Liver (tissue), 3 donors: ENCODE data around the gene RASA4B.

Experiments
- EGR1 ChIP-seq, 2 donors: IDR thresholded peaks; 2 replicates each; pipeline ENCODE4 v1.6.1; 2016 to 2018; ENCODE audit warnings: antibody characterized with exemption in 2 of 2, low read depth in 2 of 2
- FOXA1 ChIP-seq: IDR thresholded peaks from 2 replicates; pipeline ENCODE4 v1.6.1; 2016; ENCODE audit warnings: antibody characterized with exemption
- GABPA ChIP-seq, 2 donors: IDR thresholded peaks in 1 of 2; conservative IDR thresholded peaks in 1 of 2; 2 replicates each; pipeline ENCODE4 v1.6.1; 2016; ENCODE audit warnings: antibody characterized with exemption in 2 of 2, mild to moderate bottlenecking in 1 of 2, moderate library complexity in 1 of 2
- JUND ChIP-seq, 2 donors: IDR thresholded peaks; 2 replicates each; pipeline ENCODE4 v1.6.1; 2016; ENCODE audit warnings: antibody characterized with exemption in 2 of 2
- RAD21 ChIP-seq, 2 donors: IDR thresholded peaks; 2 replicates each; pipeline ENCODE4 v1.6.1; 2016; ENCODE audit warnings: antibody characterized with exemption in 2 of 2, mild to moderate bottlenecking in 2 of 2
- RXRA ChIP-seq, 2 donors: IDR thresholded peaks; 2 replicates each; pipeline ENCODE4 v1.6.1; 2017 to 2018; ENCODE audit warnings: antibody characterized with exemption in 2 of 2, mild to moderate bottlenecking in 1 of 2
- SP1 ChIP-seq: IDR thresholded peaks from 2 replicates; pipeline ENCODE4 v1.6.1; 2018; ENCODE audit warnings: antibody characterized with exemption, mild to moderate bottlenecking
- TAF1 ChIP-seq: conservative IDR thresholded peaks from 2 replicates; pipeline ENCODE4 v1.6.1; 2016; ENCODE audit warnings: antibody characterized with exemption, mild to moderate bottlenecking
- TF ChIP-seq, protein P1 (sequence below): IDR thresholded peaks from 2 replicates; pipeline ENCODE4 v1.6.1; 2016; ENCODE audit warnings: antibody characterized with exemption, mild to moderate bottlenecking
- TF ChIP-seq, protein P2 (sequence below): fragments of 150-350 bp; IDR thresholded peaks from 2 replicates; pipeline ENCODE4 v1.5.1; 2017; ENCODE audit warnings: improper control_type of control experiment, low read depth, low read length; ENCODE audit not compliant: missing input control
- TF ChIP-seq, protein P3 (sequence below): IDR thresholded peaks from 2 replicates; pipeline ENCODE4 v1.6.1; 2016; ENCODE audit warnings: antibody characterized with exemption
- TF ChIP-seq, protein P4 (sequence below): IDR thresholded peaks from 2 replicates; pipeline ENCODE4 v1.6.1; 2016; ENCODE audit warnings: antibody characterized with exemption
- TF ChIP-seq, protein P5 (sequence below): IDR thresholded peaks from 2 replicates; pipeline ENCODE4 v1.6.1; 2016; ENCODE audit warnings: antibody characterized with exemption
- donor health status: healthy.
- donor health status: healthy.

DNA sequence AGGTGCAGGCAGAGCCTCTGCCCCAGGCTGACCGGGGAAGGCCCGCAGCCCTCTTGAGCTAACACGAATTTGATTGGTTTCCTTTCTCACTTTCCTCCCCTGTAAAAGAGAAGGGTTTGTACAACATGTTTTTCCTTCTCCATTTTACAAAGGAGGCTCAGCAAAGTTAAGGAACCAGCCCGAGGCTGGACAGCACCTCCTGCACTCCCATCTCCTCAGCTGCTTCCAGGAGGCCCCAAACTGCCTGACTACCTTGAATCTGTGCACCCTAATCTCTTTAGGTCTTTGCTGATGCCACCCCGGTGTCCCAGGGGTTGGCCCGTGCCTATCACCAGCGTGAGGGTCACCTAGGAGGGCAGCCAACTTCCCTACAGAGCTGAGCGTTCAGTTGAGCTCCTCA lies 57.1 kb downstream of the RASA4B start:
- TF ChIP-seq RXRA (IDR thresholded peaks at IDR 0.05), result no peak
- TF ChIP-seq, protein P1, sequence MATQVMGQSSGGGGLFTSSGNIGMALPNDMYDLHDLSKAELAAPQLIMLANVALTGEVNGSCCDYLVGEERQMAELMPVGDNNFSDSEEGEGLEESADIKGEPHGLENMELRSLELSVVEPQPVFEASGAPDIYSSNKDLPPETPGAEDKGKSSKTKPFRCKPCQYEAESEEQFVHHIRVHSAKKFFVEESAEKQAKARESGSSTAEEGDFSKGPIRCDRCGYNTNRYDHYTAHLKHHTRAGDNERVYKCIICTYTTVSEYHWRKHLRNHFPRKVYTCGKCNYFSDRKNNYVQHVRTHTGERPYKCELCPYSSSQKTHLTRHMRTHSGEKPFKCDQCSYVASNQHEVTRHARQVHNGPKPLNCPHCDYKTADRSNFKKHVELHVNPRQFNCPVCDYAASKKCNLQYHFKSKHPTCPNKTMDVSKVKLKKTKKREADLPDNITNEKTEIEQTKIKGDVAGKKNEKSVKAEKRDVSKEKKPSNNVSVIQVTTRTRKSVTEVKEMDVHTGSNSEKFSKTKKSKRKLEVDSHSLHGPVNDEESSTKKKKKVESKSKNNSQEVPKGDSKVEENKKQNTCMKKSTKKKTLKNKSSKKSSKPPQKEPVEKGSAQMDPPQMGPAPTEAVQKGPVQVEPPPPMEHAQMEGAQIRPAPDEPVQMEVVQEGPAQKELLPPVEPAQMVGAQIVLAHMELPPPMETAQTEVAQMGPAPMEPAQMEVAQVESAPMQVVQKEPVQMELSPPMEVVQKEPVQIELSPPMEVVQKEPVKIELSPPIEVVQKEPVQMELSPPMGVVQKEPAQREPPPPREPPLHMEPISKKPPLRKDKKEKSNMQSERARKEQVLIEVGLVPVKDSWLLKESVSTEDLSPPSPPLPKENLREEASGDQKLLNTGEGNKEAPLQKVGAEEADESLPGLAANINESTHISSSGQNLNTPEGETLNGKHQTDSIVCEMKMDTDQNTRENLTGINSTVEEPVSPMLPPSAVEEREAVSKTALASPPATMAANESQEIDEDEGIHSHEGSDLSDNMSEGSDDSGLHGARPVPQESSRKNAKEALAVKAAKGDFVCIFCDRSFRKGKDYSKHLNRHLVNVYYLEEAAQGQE, result no peak
- TF ChIP-seq, protein P2, sequence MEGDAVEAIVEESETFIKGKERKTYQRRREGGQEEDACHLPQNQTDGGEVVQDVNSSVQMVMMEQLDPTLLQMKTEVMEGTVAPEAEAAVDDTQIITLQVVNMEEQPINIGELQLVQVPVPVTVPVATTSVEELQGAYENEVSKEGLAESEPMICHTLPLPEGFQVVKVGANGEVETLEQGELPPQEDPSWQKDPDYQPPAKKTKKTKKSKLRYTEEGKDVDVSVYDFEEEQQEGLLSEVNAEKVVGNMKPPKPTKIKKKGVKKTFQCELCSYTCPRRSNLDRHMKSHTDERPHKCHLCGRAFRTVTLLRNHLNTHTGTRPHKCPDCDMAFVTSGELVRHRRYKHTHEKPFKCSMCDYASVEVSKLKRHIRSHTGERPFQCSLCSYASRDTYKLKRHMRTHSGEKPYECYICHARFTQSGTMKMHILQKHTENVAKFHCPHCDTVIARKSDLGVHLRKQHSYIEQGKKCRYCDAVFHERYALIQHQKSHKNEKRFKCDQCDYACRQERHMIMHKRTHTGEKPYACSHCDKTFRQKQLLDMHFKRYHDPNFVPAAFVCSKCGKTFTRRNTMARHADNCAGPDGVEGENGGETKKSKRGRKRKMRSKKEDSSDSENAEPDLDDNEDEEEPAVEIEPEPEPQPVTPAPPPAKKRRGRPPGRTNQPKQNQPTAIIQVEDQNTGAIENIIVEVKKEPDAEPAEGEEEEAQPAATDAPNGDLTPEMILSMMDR, result no peak
- TF ChIP-seq JUND (IDR thresholded peaks at IDR 0.05), result no peak
- no peak for TF ChIP-seq EGR1 (IDR thresholded peaks at IDR 0.05; ENCODE audit: low read depth in 2 of 2)
- no peak for TF ChIP-seq GABPA (IDR thresholded peaks at IDR 0.05 in 1 of 2, conservative IDR thresholded peaks at IDR 0.05 in 1 of 2)
- no peak for TF ChIP-seq TAF1
- TF ChIP-seq, protein P3, sequence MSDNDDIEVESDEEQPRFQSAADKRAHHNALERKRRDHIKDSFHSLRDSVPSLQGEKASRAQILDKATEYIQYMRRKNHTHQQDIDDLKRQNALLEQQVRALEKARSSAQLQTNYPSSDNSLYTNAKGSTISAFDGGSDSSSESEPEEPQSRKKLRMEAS, result no peak
- no peak for TF ChIP-seq FOXA1
- TF ChIP-seq, protein P4, sequence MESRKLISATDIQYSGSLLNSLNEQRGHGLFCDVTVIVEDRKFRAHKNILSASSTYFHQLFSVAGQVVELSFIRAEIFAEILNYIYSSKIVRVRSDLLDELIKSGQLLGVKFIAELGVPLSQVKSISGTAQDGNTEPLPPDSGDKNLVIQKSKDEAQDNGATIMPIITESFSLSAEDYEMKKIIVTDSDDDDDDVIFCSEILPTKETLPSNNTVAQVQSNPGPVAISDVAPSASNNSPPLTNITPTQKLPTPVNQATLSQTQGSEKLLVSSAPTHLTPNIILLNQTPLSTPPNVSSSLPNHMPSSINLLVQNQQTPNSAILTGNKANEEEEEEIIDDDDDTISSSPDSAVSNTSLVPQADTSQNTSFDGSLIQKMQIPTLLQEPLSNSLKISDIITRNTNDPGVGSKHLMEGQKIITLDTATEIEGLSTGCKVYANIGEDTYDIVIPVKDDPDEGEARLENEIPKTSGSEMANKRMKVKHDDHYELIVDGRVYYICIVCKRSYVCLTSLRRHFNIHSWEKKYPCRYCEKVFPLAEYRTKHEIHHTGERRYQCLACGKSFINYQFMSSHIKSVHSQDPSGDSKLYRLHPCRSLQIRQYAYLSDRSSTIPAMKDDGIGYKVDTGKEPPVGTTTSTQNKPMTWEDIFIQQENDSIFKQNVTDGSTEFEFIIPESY, result no peak
- TF ChIP-seq, protein P5, sequence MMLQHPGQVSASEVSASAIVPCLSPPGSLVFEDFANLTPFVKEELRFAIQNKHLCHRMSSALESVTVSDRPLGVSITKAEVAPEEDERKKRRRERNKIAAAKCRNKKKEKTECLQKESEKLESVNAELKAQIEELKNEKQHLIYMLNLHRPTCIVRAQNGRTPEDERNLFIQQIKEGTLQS, result no peak
- TF ChIP-seq SP1, result no peak
- TF ChIP-seq RAD21 (IDR thresholded peaks at IDR 0.05), result no peak
